Left lobe of liver (tissue), 2 donors: Measurements from ENCODE around the gene TRIM49B. TPM values are rescaled to one million over a fixed set of nuclear protein-coding genes. Genes with fewer than 3 reads are reported as not detected.
"Not testable (repeated sequence)": the region's sequence is repeated elsewhere in the genome, so short reads cannot be mapped to it uniquely, and the experiment has no call there.

Experiments used
- ATAC-seq: fragments of 200-7000 bp; cut with Tn5 transposase; one replicate; pipeline ENCODE4 v1.9.1; 2020; ENCODE audit warnings: mild to moderate bottlenecking, moderate library complexity
- DNase-seq: peaks from one replicate; pipeline ENCODE4 v3.0.0-alpha.2; 2020; ENCODE audit warnings: low spot score
- total RNA-seq: library from RNA; stranded (reverse); gene quantifications from one replicate; pipeline ENCODE4 v1.2.1, GENCODE V29; 2021
- donor health status: DM: no; HTN: no; CAD: no; lungs with moderate emphysema.
- donor health status: DM: no; HTN: yes; CAD: no.

Gene TRIM49B
- total RNA-seq, result not detected

- not testable (repeated sequence) for DNase-seq, ATAC-seq
Measured at GRCh38 chr11:49028523-49028922, at the start of gene TRIM49B. Gene TRIM49B, plus strand, starts transcription at chr11:49028823. Its CDS starts 2,777 bp downstream, at chr11:49031600.

GRCh38 chr11:48983785-48984184 is 44.8 kb upstream of the TRIM49B start, which contains the start of gene TRIM51G:
Gene TRIM51G, minus strand, starts transcription at chr11:48983885. Its CDS starts 2,190 bp downstream, at chr11:48981695.
- not testable (repeated sequence) for DNase-seq, ATAC-seq

GRCh38 chr11:49048229-49048628 is 19.6 kb downstream of the TRIM49B start:
- not testable (repeated sequence) for ATAC-seq, DNase-seq

- DNase-seq, ATAC-seq: not testable (repeated sequence)
Measured at GRCh38 chr11:49049821-49050220, 21.2 kb downstream of the TRIM49B start.

GRCh38 chr11:49059012-49059411 is 30.4 kb downstream of the TRIM49B start, which contains the start of gene TRIM64C:
Gene TRIM64C, minus strand, starts transcription at chr11:49059112. Its CDS starts 0 bp downstream, at chr11:49059112.
- ATAC-seq, DNase-seq: not testable (repeated sequence)

- not testable (repeated sequence) for ATAC-seq, DNase-seq
Measured at GRCh38 chr11:49069897-49070296, 41.3 kb downstream of the TRIM49B start.

Other genes with a start within 250 kb of the TRIM49B start
- not detected for gene TRIM51G, start 44.9 kb upstream of the TRIM49B start, total RNA-seq
- gene TRIM64C, start 30.3 kb downstream of the TRIM49B start, total RNA-seq, result not detected
- 17.9 TPM for gene FOLH1, start 179.8 kb downstream of the TRIM49B start, total RNA-seq